Measurements from ENCODE around the gene FOCAD. TPM values are rescaled to one million over a fixed set of nuclear protein-coding genes. Genes with fewer than 3 reads are reported as not detected.
A peak's percentile ranks its signal among the peaks of the same experiment; 100 is the strongest.

FOCAD gene
- total and polyA plus RNA-seq, 10 of the 15 experiments (the other 5 are each of a cell fraction or from before 2014, with no cell fraction given), result 13.7 to 93.0 (median 41.8) TPM

GRCh38 chr9:20848490-20848889 lies 164.4 kb downstream of the FOCAD start:
- ChIA-PET SMC1A (ENCODE audit: uncharacterized antibody, unreplicated experiment) (interaction anchor here (1.2 kb wide), 1 partner anchor 14 kb away, joined by 5 read pairs; no protein-coding TSS in a partner anchor), RAD21 (ENCODE audit: unreplicated experiment) (interaction anchor here (1.4 kb wide), 1 partner anchor 224 kb away, joined by 4 read pairs; no protein-coding TSS in a partner anchor), POLR2A (no interaction called here), CTCF (interaction anchor here (1.1 kb wide), 1 partner anchor 14 kb away, joined by 3 read pairs; no protein-coding TSS in a partner anchor)
- H3K27ac ChIP-seq (ENCODE audit: control insufficient read depth, insufficient read depth), result no peak overlapping the region
- TF ChIP-seq YBX1 (IDR thresholded peaks at IDR 0.05) (no peak), RUNX3 (IDR thresholded peaks at IDR 0.05; ENCODE audit: low read length) (peak; percentile 56; the same call in 1 of the 2 replicates), CHD4 (IDR thresholded peaks at IDR 0.05) (no peak), STAT1 (conservative IDR thresholded peaks at IDR 0.05) (no peak), POU2F2 (IDR thresholded peaks at IDR 0.05; ENCODE audit: borderline replicate concordance, low read depth, low read length) (no peak), E4F1 (IDR thresholded peaks at IDR 0.05; ENCODE audit: borderline replicate concordance, partially characterized antibody) (no peak)
- in situ Hi-C loops (cut with MboI) (no loop called here), intact Hi-C loops (cut with micrococcal nuclease; ENCODE audit: unreplicated experiment) (no loop called here)
- BruUV-seq (replicated peaks), result no TSS peak
- H3K79me2 ChIP-seq (ENCODE audit: control insufficient read depth, insufficient read depth, low read length), result no peaks in the 10 kb centered on the region
- no peaks in the 10 kb centered on the region; the same call in 1 of the 2 replicates for H3K4me1 ChIP-seq (ENCODE audit: control insufficient read depth, insufficient read depth, low read length)
- no peaks in the 10 kb centered on the region; a peak in 1 of 4 replicates for H3K36me3 ChIP-seq (ENCODE audit: control insufficient read depth in 2 of 2, insufficient read depth in 2 of 2, low read length in 1 of 2)
- no peak overlapping the region for H3K4me3 ChIP-seq
- FAIRE-seq, result no peak
- H2AFZ ChIP-seq (ENCODE audit: control insufficient read depth, low read depth, low read length), result no peak overlapping the region
- DNase-seq (ENCODE audit: low read depth, low spot score), result no peak
- H3K27me3 ChIP-seq (replicated peaks in 1 of 2; ENCODE audit: control insufficient read depth in 2 of 2, insufficient read depth in 2 of 2, low read length in 1 of 2), result no peaks in the 10 kb centered on the region
- ATAC-seq, result peak; percentile 57
- H4K20me1 ChIP-seq (ENCODE audit: control insufficient read depth, insufficient read depth), result no peaks in the 10 kb centered on the region
- WGBS (ENCODE audit: insufficient coverage, insufficient replicate concordance, low lambda C conversion rate, missing lambda C conversion rate), result 0% methylated on average over 2 of the region's 2 CpGs
- no peak overlapping the region for H3K4me2 ChIP-seq (ENCODE audit: control insufficient read depth, insufficient read depth)
- H3K9ac ChIP-seq (ENCODE audit: control insufficient read depth, insufficient read depth, low read length), result no peak overlapping the region
- no peaks in the 10 kb centered on the region for H3K9me3 ChIP-seq (replicated peaks; ENCODE audit: control insufficient read depth, insufficient read depth, low read length)
